Adrenal gland (tissue), 5 donors: Measurements from ENCODE around the gene PDE8A.

ENCODE experiments used
- POLR2A ChIP-seq, 2 donors: fragments of 450-650 bp; IDR thresholded peaks; one replicate each; pipeline ENCODE4 v1.6.1; 2017; ENCODE audit warnings: antibody characterized with exemption in 2 of 2, mild to moderate bottlenecking in 2 of 2, moderate library complexity in 1 of 2
- TF ChIP-seq, protein P1 (sequence below), 6 experiments: fragments of 450-650 bp in 4 of 6; fragments of 200-600 bp in 2 of 6; sonication (generic) in 1 of 6; IDR thresholded peaks; 1 replicate in 5 of 6; 2 replicates in 1 of 6; pipeline versions ENCODE4 v1.5.1 to v1.8.0; 2016 to 2021; ENCODE audit warnings: antibody characterized with exemption in 6 of 6, mild to moderate bottlenecking in 2 of 6, moderate library complexity in 1 of 6
- donor health status: DM: no; HTN: no; CAD: no.

DNA sequence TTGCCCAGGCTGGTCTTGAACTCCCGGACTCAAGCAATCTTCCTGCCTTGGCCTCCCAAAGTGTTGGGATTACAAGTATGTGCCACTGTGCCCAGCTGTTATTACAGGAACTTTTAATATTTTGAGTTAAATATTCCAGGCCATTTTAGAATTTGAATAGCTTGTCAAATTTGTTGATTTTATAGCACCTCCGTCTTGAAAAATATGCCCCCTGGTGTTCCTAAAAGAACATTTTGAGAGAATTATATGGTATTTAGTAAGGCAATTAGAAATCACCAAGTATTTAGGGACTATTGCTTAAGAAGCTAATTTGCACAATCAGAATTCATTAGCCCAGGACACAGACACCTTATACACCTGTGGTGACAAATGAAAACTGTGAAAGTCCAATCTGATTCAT, 23.7 kb downstream of the PDE8A start:
- TF ChIP-seq, protein P1, sequence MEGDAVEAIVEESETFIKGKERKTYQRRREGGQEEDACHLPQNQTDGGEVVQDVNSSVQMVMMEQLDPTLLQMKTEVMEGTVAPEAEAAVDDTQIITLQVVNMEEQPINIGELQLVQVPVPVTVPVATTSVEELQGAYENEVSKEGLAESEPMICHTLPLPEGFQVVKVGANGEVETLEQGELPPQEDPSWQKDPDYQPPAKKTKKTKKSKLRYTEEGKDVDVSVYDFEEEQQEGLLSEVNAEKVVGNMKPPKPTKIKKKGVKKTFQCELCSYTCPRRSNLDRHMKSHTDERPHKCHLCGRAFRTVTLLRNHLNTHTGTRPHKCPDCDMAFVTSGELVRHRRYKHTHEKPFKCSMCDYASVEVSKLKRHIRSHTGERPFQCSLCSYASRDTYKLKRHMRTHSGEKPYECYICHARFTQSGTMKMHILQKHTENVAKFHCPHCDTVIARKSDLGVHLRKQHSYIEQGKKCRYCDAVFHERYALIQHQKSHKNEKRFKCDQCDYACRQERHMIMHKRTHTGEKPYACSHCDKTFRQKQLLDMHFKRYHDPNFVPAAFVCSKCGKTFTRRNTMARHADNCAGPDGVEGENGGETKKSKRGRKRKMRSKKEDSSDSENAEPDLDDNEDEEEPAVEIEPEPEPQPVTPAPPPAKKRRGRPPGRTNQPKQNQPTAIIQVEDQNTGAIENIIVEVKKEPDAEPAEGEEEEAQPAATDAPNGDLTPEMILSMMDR (IDR thresholded peaks at IDR 0.05) = peak in 2 of 6 experiments; percentile 16 to 22
- no peak for TF ChIP-seq POLR2A (IDR thresholded peaks at IDR 0.05)
